Measurements from ENCODE around the gene MRPS34.

Gene MRPS34

DNA sequence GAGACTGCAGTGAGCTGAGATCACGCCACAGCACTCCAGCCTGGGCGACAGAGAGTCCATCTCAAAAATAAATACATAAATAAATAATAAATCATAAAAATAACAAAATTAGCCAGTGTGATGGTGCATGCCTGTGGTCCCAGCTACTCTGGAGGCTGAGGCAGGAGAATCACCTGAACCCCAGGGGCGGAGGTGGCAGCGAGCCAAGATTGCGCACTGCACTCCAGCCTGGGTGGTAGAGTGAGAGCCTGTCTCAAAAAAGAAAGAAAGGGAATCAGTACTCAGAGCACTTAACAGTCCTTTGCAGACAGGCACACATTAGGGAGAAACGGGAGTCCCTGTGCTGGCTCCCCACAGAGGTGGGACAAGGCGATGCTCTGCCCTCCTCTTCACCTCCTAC is 41.9 kb downstream of the MRPS34 start:
- peak overlapping the region in 1 of 2 experiments; percentile 28 for H3K27ac ChIP-seq (ENCODE audit: insufficient read depth in 1 of 2, low read depth in 1 of 2, low read length in 2 of 2, poor library complexity in 1 of 2, severe bottlenecking in 2 of 2)
- no peak overlapping the region for H3K4me3 ChIP-seq (ENCODE audit: control insufficient read depth in 1 of 7, extremely low read depth in 1 of 7, insufficient read depth in 4 of 7, low read depth in 2 of 7, low read length in 6 of 7)
- H3K9me3 ChIP-seq (ENCODE audit: control extremely low read depth in 1 of 5, control insufficient read depth in 4 of 5, insufficient read depth in 2 of 5, low read depth in 1 of 5, low read length in 4 of 5), result peaks cover 0 to 18% (median 0%) of the 10 kb centered on the region in 5 experiments
- no peaks in the 10 kb centered on the region for H3K4me1 ChIP-seq (ENCODE audit: control extremely low read depth in 1 of 4, control insufficient read depth in 4 of 4, insufficient read depth in 4 of 4, low read length in 3 of 4)
- DNase-seq, result no peak
- H3K27me3 ChIP-seq (replicated peaks in 2 of 5; ENCODE audit: control insufficient read depth in 4 of 5, insufficient read depth in 5 of 5, low read length in 4 of 5), result no peaks in the 10 kb centered on the region
- 96% methylated on average over 5 of the region's 7 CpGs for WGBS (ENCODE audit: insufficient coverage)
- H3K36me3 ChIP-seq (ENCODE audit: control insufficient read depth in 4 of 4, insufficient read depth in 4 of 4, low read length in 3 of 4), result peaks cover 9 to 87% (median 62%) of the 10 kb centered on the region in 4 experiments
- POLR2A ChIA-PET, result no interaction called here
- CTCF ChIA-PET, result no interaction called here

DNA sequence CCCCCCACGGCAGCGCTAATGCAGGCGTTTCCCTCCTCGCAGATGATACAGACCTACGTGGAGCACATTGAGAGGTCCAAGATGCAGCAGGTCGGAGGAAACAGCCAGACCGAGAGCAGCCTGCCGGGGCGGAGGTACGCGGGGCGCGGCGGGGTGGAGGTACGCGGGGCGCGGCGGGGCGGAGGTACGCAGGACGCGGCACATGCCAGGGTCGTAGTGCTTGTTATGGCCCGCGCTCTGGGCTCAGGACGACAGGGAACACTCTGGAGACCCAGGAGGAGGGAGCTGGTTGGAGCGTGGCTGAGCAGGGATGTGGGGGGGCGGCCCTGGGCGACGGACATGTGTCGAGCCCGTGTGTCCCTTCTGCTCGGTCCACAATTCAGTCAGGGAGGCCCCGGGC is 43.5 kb downstream of the MRPS34 start:
- Histone ChIP-seq H3K36me3 (ENCODE audit: control insufficient read depth in 4 of 4, insufficient read depth in 4 of 4, low read length in 3 of 4) (peaks cover 11 to 83% (median 60%) of the 10 kb centered on the region in 4 experiments), H3K9me3 (ENCODE audit: control extremely low read depth in 1 of 5, control insufficient read depth in 4 of 5, insufficient read depth in 2 of 5, low read depth in 1 of 5, low read length in 4 of 5) (peaks cover 0 to 4% (median 0%) of the 10 kb centered on the region in 5 experiments), H3K27me3 (replicated peaks in 2 of 5; ENCODE audit: control insufficient read depth in 4 of 5, insufficient read depth in 5 of 5, low read length in 4 of 5) (no peaks in the 10 kb centered on the region), H3K4me1 (ENCODE audit: control extremely low read depth in 1 of 4, control insufficient read depth in 4 of 4, insufficient read depth in 4 of 4, low read length in 3 of 4) (no peaks in the 10 kb centered on the region), H3K4me3 (ENCODE audit: control insufficient read depth in 1 of 7, extremely low read depth in 1 of 7, insufficient read depth in 4 of 7, low read depth in 2 of 7, low read length in 6 of 7) (no peak overlapping the region), H3K27ac (ENCODE audit: insufficient read depth in 1 of 2, low read depth in 1 of 2, low read length in 2 of 2, poor library complexity in 1 of 2, severe bottlenecking in 2 of 2) (no peak overlapping the region)
- CTCF ChIA-PET, result no interaction called here
- POLR2A ChIA-PET, result no interaction called here
- no peak for DNase-seq
- 91% methylated on average over 27 of the region's 35 CpGs for WGBS (ENCODE audit: insufficient coverage)

DNA sequence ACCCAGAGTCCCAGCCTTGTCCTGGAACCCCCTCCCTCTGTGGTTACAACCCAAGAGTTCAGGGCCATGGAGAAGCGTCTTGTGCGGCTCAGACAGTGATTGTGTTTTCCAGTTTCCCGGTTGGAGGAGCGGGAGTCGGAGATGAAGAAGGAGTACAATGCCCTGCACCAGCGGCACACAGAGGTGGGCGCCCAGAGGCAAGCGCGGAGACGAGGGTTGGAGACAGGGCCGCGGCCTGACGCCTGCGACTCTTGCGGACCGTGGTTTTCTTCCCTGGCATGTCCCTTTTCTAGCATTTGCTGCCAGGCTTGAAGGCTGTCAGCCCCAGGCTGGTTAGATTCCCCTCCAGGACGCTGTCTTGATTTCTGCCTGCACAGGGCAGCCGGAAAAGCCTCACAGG is 43.9 kb downstream of the MRPS34 start:
- peaks cover 0 to 3% (median under 1%) of the 10 kb centered on the region in 4 experiments for H3K4me1 ChIP-seq (ENCODE audit: control extremely low read depth in 1 of 4, control insufficient read depth in 4 of 4, insufficient read depth in 4 of 4, low read length in 3 of 4)
- DNase-seq, result no peak
- WGBS (ENCODE audit: insufficient coverage), result 99% methylated on average over 17 of the region's 18 CpGs
- no peak overlapping the region for H3K4me3 ChIP-seq (ENCODE audit: control insufficient read depth in 1 of 7, extremely low read depth in 1 of 7, insufficient read depth in 4 of 7, low read depth in 2 of 7, low read length in 6 of 7)
- H3K9me3 ChIP-seq (ENCODE audit: control extremely low read depth in 1 of 5, control insufficient read depth in 4 of 5, insufficient read depth in 2 of 5, low read depth in 1 of 5, low read length in 4 of 5), result no peaks in the 10 kb centered on the region
- ChIA-PET CTCF (no interaction called here), POLR2A (no interaction called here)
- H3K27ac ChIP-seq (ENCODE audit: insufficient read depth in 1 of 2, low read depth in 1 of 2, low read length in 2 of 2, poor library complexity in 1 of 2, severe bottlenecking in 2 of 2), result no peak overlapping the region
- H3K36me3 ChIP-seq (ENCODE audit: control insufficient read depth in 4 of 4, insufficient read depth in 4 of 4, low read length in 3 of 4), result peaks cover 11 to 81% (median 58%) of the 10 kb centered on the region in 4 experiments
- H3K27me3 ChIP-seq (replicated peaks in 2 of 5; ENCODE audit: control insufficient read depth in 4 of 5, insufficient read depth in 5 of 5, low read length in 4 of 5), result no peaks in the 10 kb centered on the region

DNA sequence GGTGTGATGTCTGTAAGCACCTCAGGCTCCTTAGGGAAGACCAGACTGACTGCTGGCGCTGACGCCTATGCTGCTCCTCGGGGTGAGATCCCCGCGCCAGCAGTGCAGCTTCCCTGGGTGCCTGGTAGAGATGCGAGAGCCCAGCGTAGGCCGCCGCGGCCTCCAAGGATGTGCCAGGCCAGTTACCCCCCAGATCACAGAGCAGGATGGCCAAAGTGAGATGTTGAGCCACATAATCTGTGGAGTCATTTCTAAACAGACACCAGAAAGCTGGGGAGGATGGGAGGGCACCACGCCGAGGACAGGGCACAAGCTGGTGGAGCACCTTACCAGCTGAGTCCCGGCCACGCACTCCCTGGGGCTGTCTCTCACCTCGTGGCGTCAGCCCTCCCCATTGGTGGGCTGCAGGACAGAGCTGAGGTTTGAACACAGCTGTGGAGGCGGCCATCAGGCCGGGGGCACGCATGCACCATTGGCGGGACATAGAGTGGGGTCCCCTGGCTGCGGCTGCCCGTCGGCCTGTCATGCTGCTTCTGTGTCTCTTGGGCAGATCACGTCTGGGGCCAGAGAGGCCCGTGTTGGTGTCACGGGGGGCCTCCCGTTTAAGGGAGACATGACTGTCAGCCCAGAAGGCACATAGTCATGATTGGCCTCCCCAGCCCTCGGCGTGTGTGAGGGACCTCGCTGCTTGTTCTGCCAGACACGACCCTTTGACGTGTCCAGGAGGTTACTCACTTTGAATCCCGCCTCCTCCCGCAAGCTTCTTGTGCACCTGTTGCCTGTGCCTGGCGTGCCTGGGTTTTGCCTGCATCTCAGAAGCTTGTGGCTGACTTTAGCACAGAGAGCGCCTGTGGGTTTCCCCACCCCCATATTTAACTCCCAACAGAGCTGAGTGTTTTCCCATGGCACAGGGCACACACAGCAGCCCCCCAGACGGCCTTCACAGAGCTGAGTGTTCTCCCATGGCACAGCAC is 45.0 kb downstream of the MRPS34 start:
- Histone ChIP-seq H3K4me3 (ENCODE audit: control insufficient read depth in 1 of 7, extremely low read depth in 1 of 7, insufficient read depth in 4 of 7, low read depth in 2 of 7, low read length in 6 of 7) (no peak overlapping the region), H3K4me1 (ENCODE audit: control extremely low read depth in 1 of 4, control insufficient read depth in 4 of 4, insufficient read depth in 4 of 4, low read length in 3 of 4) (peaks cover 0 to 13% (median 9%) of the 10 kb centered on the region in 4 experiments), H3K36me3 (ENCODE audit: control insufficient read depth in 4 of 4, insufficient read depth in 4 of 4, low read length in 3 of 4) (peaks cover 11 to 70% (median 51%) of the 10 kb centered on the region in 4 experiments), H3K27ac (ENCODE audit: insufficient read depth in 1 of 2, low read depth in 1 of 2, low read length in 2 of 2, poor library complexity in 1 of 2, severe bottlenecking in 2 of 2) (no peak overlapping the region), H3K27me3 (replicated peaks in 2 of 5; ENCODE audit: control insufficient read depth in 4 of 5, insufficient read depth in 5 of 5, low read length in 4 of 5) (no peaks in the 10 kb centered on the region), H3K9me3 (ENCODE audit: control extremely low read depth in 1 of 5, control insufficient read depth in 4 of 5, insufficient read depth in 2 of 5, low read depth in 1 of 5, low read length in 4 of 5) (no peaks in the 10 kb centered on the region)
- ChIA-PET POLR2A (no interaction called here), CTCF (interaction anchor here (0.7 to 1.0 kb wide), 2 partner anchors 21 to 26 kb away, joined by 3 to 4 read pairs; no protein-coding TSS in a partner anchor)
- 97% methylated on average over 37 of the region's 37 CpGs for WGBS (ENCODE audit: insufficient coverage)
- no peak for DNase-seq

DNA sequence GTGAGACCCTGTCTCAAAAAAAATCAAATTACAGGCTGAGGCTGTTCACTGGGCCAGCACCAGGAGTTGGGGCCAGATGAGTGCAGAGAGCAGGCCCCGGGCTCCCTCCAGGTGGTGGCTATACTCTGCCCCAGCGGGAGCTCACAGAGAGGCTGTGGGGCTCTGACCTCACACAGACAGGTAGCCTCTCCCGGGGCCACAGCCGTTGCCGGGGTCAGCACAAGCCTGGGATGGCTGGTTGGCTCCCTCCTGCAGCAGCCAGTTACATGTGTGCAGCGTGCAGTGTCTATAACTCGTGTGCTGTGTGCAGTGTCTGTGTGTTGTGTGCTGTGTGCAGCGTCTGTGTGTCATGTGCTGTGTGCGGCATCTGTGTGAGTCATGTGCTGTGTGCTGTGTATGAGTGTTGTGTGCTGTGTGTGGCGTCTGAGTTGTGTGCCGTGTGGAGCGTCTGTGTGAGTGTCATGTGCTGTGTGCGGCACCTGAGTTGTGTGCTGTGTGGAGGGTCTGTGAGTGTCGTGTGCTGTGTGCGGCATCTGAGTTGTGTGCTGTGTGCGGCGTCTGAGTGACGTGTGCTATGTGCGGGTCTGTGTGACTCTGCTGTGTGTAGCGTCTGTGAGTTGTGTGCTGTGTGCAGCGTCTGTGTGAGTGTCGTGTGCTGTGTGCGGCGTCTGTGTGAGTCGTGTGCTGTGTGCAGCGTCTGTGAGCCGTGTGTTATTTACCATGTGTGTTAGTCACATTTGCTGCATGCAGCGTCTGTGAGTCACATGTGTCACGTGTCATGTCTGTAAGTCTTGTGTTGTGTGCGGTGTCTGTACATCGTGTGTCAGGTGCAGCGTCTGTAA is 46.1 kb downstream of the MRPS34 start:
- Histone ChIP-seq H3K9me3 (ENCODE audit: control extremely low read depth in 1 of 5, control insufficient read depth in 4 of 5, insufficient read depth in 2 of 5, low read depth in 1 of 5, low read length in 4 of 5) (no peaks in the 10 kb centered on the region), H3K4me1 (ENCODE audit: control extremely low read depth in 1 of 4, control insufficient read depth in 4 of 4, insufficient read depth in 4 of 4, low read length in 3 of 4) (peaks cover 2 to 23% (median 19%) of the 10 kb centered on the region in 4 experiments), H3K36me3 (ENCODE audit: control insufficient read depth in 4 of 4, insufficient read depth in 4 of 4, low read length in 3 of 4) (peaks cover 11 to 59% (median 41%) of the 10 kb centered on the region in 4 experiments), H3K27me3 (replicated peaks in 2 of 5; ENCODE audit: control insufficient read depth in 4 of 5, insufficient read depth in 5 of 5, low read length in 4 of 5) (no peaks in the 10 kb centered on the region), H3K27ac (ENCODE audit: insufficient read depth in 1 of 2, low read depth in 1 of 2, low read length in 2 of 2, poor library complexity in 1 of 2, severe bottlenecking in 2 of 2) (no peak overlapping the region), H3K4me3 (ENCODE audit: control insufficient read depth in 1 of 7, extremely low read depth in 1 of 7, insufficient read depth in 4 of 7, low read depth in 2 of 7, low read length in 6 of 7) (no peak overlapping the region)
- WGBS (ENCODE audit: insufficient coverage), result 98% methylated on average over 19 of the region's 32 CpGs
- DNase-seq, result no peak
- CTCF ChIA-PET, result interaction anchor here (0.8 to 1.5 kb wide), 2 partner anchors 48 to 185 kb away, joined by 3 to 5 read pairs; partner anchors contain the start of gene JPT2
- POLR2A ChIA-PET, result no interaction called here

DNA sequence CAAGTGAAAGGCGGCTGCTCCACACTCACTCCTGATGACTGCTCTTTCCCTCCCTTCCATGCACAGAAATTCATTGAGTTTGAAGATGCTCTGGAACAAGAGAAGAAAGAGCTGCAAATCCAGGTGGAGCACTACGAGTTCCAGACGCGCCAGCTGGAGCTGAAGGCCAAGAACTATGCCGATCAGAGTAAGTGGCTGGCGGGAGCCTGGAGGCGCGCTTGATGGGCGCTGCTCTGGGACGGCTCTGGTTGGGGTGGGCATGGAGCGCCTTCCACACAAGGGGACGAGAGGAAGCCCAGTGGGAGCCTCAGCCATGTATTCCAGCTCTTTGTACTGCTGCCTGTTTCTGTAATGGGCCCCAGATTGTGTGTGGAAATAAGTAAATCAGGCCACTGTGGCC is 48.4 kb downstream of the MRPS34 start:
- Histone ChIP-seq H3K4me1 (ENCODE audit: control extremely low read depth in 1 of 4, control insufficient read depth in 4 of 4, insufficient read depth in 4 of 4, low read length in 3 of 4) (peaks cover 2 to 33% (median 26%) of the 10 kb centered on the region in 4 experiments), H3K27me3 (replicated peaks in 2 of 5; ENCODE audit: control insufficient read depth in 4 of 5, insufficient read depth in 5 of 5, low read length in 4 of 5) (no peaks in the 10 kb centered on the region), H3K27ac (ENCODE audit: insufficient read depth in 1 of 2, low read depth in 1 of 2, low read length in 2 of 2, poor library complexity in 1 of 2, severe bottlenecking in 2 of 2) (no peak overlapping the region), H3K4me3 (ENCODE audit: control insufficient read depth in 1 of 7, extremely low read depth in 1 of 7, insufficient read depth in 4 of 7, low read depth in 2 of 7, low read length in 6 of 7) (no peak overlapping the region), H3K36me3 (ENCODE audit: control insufficient read depth in 4 of 4, insufficient read depth in 4 of 4, low read length in 3 of 4) (peaks cover 11 to 44% (median 31%) of the 10 kb centered on the region in 4 experiments), H3K9me3 (ENCODE audit: control extremely low read depth in 1 of 5, control insufficient read depth in 4 of 5, insufficient read depth in 2 of 5, low read depth in 1 of 5, low read length in 4 of 5) (no peaks in the 10 kb centered on the region)
- CTCF ChIA-PET, result interaction anchor here (0.9 to 1.7 kb wide), 5 partner anchors 8 to 49 kb away, joined by 3 to 7 read pairs (median 4); partner anchors contain the start of gene JPT2
- POLR2A ChIA-PET, result no interaction called here
- WGBS (ENCODE audit: insufficient coverage), result 96% methylated on average over 12 of the region's 12 CpGs
- no peak for DNase-seq
